Fibroblast of lung (primary cell): Measurements from ENCODE around the gene CCDC180. TPM values are rescaled to one million over a fixed set of nuclear protein-coding genes. Genes with fewer than 3 reads are reported as not detected.

ENCODE experiments used
- DNase-seq, 2 donors: peaks; one replicate each; pipeline versions ENCODE4 v3.0.0 to v3.0.0-alpha.2; 2010; ENCODE audit warnings: low read depth in 2 of 2
- H2AFZ ChIP-seq: 2 replicates; pipeline ENCODE4 v1.5.1; 2012; ENCODE audit warnings: low read length, control low read depth, inconsistent platforms
- H3K27ac ChIP-seq: 2 replicates; pipeline ENCODE4 v1.5.1; 2011; ENCODE audit warnings: low read length, control low read depth; ENCODE audit not compliant: insufficient read depth
- H3K27me3 ChIP-seq: 2 replicates; pipeline ENCODE4 v1.5.1; 2011; ENCODE audit warnings: mild to moderate bottlenecking, low read length; ENCODE audit not compliant: control insufficient read depth, insufficient read depth
- H3K36me3 ChIP-seq: 2 replicates; pipeline ENCODE4 v1.5.1; 2011; ENCODE audit warnings: low read length; ENCODE audit not compliant: control insufficient read depth, insufficient read depth
- H3K4me1 ChIP-seq: 2 replicates; pipeline ENCODE4 v1.5.1; 2011; ENCODE audit warnings: low read length; ENCODE audit not compliant: control insufficient read depth, insufficient read depth; ENCODE audit errors: extremely low read depth
- H3K4me2 ChIP-seq: 2 replicates; pipeline ENCODE4 v1.5.1; 2011; ENCODE audit warnings: low read length, control low read depth; ENCODE audit not compliant: insufficient read depth; ENCODE audit errors: extremely low read depth
- H3K4me3 ChIP-seq, 4 experiments: fragments of 200-600 bp in 1 of 4; sonication (generic) in 1 of 4; replicated peaks in 1 of 4; 2 replicates each; pipeline ENCODE4 v1.5.1; 2011 to 2016; ENCODE audit warnings: low read length in 4 of 4, low read depth in 3 of 4, mild to moderate bottlenecking in 3 of 4, control low read depth in 2 of 4, inconsistent platforms in 1 of 4, mixed read lengths in 1 of 4; ENCODE audit not compliant: insufficient read depth in 1 of 4; ENCODE audit errors: control extremely low read depth in 1 of 4
- H3K79me2 ChIP-seq: 2 replicates; pipeline ENCODE4 v1.5.1; 2012; ENCODE audit warnings: mild to moderate bottlenecking, low read length, inconsistent platforms; ENCODE audit not compliant: control insufficient read depth, insufficient read depth
- H3K9ac ChIP-seq: 2 replicates; pipeline ENCODE4 v1.5.1; 2011; ENCODE audit warnings: mild to moderate bottlenecking, low read length, control low read depth; ENCODE audit not compliant: insufficient read depth
- H3K9me3 ChIP-seq: 2 replicates; pipeline ENCODE4 v1.5.1; 2012; ENCODE audit warnings: low read depth, low read length; ENCODE audit not compliant: control insufficient read depth, insufficient read depth
- H4K20me1 ChIP-seq: 2 replicates; pipeline ENCODE4 v1.5.1; 2011; ENCODE audit warnings: low read length; ENCODE audit not compliant: control insufficient read depth, insufficient read depth; ENCODE audit errors: extremely low read depth
- CTCF ChIP-seq, 2 donors: IDR thresholded peaks in 1 of 2; conservative IDR thresholded peaks in 1 of 2; 1 replicate in 1 of 2; 2 replicates in 1 of 2; pipeline ENCODE4 v1.5.1; 2011 to 2012; ENCODE audit warnings: low read length in 2 of 2, control low read depth in 1 of 2, inconsistent platforms in 1 of 2, low read depth in 1 of 2, mild to moderate bottlenecking in 1 of 2
- EZH2 ChIP-seq: IDR thresholded peaks from 2 replicates; pipeline ENCODE4 v1.5.1; 2012; ENCODE audit warnings: low read length, control low read depth, mild to moderate bottlenecking; ENCODE audit errors: missing control alignments
- polyA plus RNA-seq, 2 donors: library from polyadenylated mRNA; depleted of rRNA in 1 of 2; stranded (reverse) in 1 of 2; unstranded in 1 of 2; fragments of >200 nt; gene quantifications; 2 replicates each; pipeline ENCODE4 v1.2.1, GENCODE V29; 2011 to 2012; ENCODE audit warnings: missing spikeins in 1 of 2
- total RNA-seq: library from RNA; depleted of rRNA; stranded (reverse); fragments of >200 nt; gene quantifications from 2 replicates; pipeline ENCODE4 v1.2.1, GENCODE V29; 2014

CCDC180 gene
- total and polyA plus RNA-seq, 2 donors (not counting 1 experiment from before 2014, with no cell fraction given), result 0.73 to 2.5 TPM

DNA sequence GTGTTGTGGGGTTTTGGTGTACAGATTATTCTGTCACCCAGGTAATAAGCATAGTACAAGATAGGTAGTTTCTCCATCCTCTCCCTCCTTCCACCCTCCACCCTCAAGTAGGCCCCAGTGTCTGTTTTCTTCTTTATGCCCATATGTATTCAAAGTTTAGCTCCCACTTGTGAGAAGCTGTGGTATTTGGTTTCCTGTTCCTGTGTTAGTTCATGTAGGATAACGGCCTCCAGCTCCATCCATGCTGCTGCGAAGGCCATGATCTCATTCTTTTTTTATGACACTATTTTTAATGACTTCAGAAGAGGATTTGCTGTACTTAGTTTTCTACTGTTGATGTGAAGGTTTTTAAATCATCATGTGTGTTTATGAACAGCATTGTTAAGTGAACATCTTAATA is 11.9 kb downstream of the CCDC180 start:
- H3K4me1 ChIP-seq, result no peaks in the 10 kb centered on the region
- H4K20me1 ChIP-seq, result no peaks in the 10 kb centered on the region
- no peak for TF ChIP-seq CTCF (conservative IDR thresholded peaks at IDR 0.05 in 1 of 2, IDR thresholded peaks at IDR 0.05 in 1 of 2; ENCODE audit: low read depth in 1 of 2, low read length in 2 of 2)
- DNase-seq, result no peak
- H3K4me2 ChIP-seq, result no peak overlapping the region
- H3K9ac ChIP-seq, result no peak overlapping the region
- no peaks in the 10 kb centered on the region for H3K36me3 ChIP-seq
- no peak overlapping the region for H2AFZ ChIP-seq
- H3K27me3 ChIP-seq, result no peaks in the 10 kb centered on the region
- H3K79me2 ChIP-seq, result no peaks in the 10 kb centered on the region
- no peak overlapping the region for H3K27ac ChIP-seq
- no peaks in the 10 kb centered on the region for H3K9me3 ChIP-seq
- H3K4me3 ChIP-seq, result no peak overlapping the region

DNA sequence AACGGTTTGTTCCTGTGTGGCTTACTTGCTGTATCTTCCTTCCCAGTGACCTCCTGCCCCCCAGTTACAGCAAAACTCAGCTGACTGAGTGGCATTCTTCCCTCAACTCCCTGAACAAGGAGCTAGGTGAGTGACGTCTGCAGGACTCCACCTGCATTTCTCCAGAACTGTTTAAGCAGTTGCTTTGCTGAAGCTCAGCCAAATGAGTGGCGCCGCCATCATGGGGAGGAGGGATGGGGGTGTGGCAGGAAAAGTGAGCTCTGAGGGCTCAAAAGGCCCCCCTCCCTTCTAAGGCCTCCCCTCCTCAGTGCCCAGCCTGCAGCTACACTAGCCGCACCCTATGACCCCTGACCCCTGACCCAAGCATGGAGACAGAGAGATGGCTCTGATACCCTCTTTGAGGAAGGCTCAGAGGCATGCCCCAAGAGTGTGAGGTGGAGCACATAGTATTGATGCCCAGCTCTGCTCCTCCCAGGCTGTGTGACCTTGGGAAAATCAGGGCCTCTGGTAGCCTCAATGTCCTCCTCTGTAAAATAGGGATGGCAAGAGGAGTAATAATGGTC is 12.7 kb downstream of the CCDC180 start:
- no peak overlapping the region for H3K27ac ChIP-seq
- no peaks in the 10 kb centered on the region for H3K27me3 ChIP-seq
- H3K9me3 ChIP-seq, result no peaks in the 10 kb centered on the region
- H4K20me1 ChIP-seq, result no peaks in the 10 kb centered on the region
- no peak overlapping the region for H2AFZ ChIP-seq
- no peak overlapping the region for H3K4me2 ChIP-seq
- H3K4me1 ChIP-seq, result no peaks in the 10 kb centered on the region
- DNase-seq, result no peak
- H3K36me3 ChIP-seq, result no peaks in the 10 kb centered on the region
- H3K79me2 ChIP-seq, result no peaks in the 10 kb centered on the region
- no peak overlapping the region for H3K9ac ChIP-seq
- TF ChIP-seq CTCF (conservative IDR thresholded peaks at IDR 0.05 in 1 of 2, IDR thresholded peaks at IDR 0.05 in 1 of 2; ENCODE audit: low read depth in 1 of 2, low read length in 2 of 2) (no peak), EZH2 (no peak)
- no peak overlapping the region for H3K4me3 ChIP-seq

- Histone ChIP-seq H3K79me2 (no peaks in the 10 kb centered on the region), H3K36me3 (no peaks in the 10 kb centered on the region), H4K20me1 (no peaks in the 10 kb centered on the region), H3K4me1 (no peaks in the 10 kb centered on the region), H3K27me3 (no peaks in the 10 kb centered on the region), H3K9ac (no peak overlapping the region), H3K9me3 (no peaks in the 10 kb centered on the region), H3K4me2 (no peak overlapping the region), H2AFZ (no peak overlapping the region), H3K27ac (no peak overlapping the region), H3K4me3 (no peak overlapping the region)
- DNase-seq, result no peak
- no peak for TF ChIP-seq EZH2
- TF ChIP-seq CTCF (conservative IDR thresholded peaks at IDR 0.05 in 1 of 2, IDR thresholded peaks at IDR 0.05 in 1 of 2; ENCODE audit: low read depth in 1 of 2, low read length in 2 of 2), result no peak
Observed at GRCh38 chr9:97321251-97321650, 13.8 kb downstream of the CCDC180 start.
